ENCODE measurements around the gene ESYT1. TPM values are rescaled to one million over a fixed set of nuclear protein-coding genes. Genes with fewer than 3 reads are reported as not detected.

The ESYT1 gene
- total and polyA plus RNA-seq, 2 donors = 39.2 to 63.4 TPM

GRCh38 chr12:56146492-56147460 lies 18.7 kb downstream of the ESYT1 start:
- no peaks in the 10 kb centered on the region for H3K27me3 ChIP-seq (ENCODE audit: control insufficient read depth in 2 of 2, insufficient read depth in 1 of 2, low read length in 1 of 2)
- no peak overlapping the region for H3K4me3 ChIP-seq (ENCODE audit: low read length in 2 of 2)
- peaks cover 3 to 9% of the 10 kb centered on the region in 2 donors for H3K4me1 ChIP-seq (ENCODE audit: control insufficient read depth in 2 of 2, insufficient read depth in 2 of 2, low read length in 2 of 2)
- 94% methylated on average over 13 of the region's 13 CpGs for WGBS
- no peak overlapping the region for H3K27ac ChIP-seq (ENCODE audit: low read depth in 1 of 2, low read length in 1 of 2)
- DNase-seq (ENCODE audit: low read depth in 6 of 9, low spot score in 9 of 9) = no peak
- H3K36me3 ChIP-seq (ENCODE audit: control insufficient read depth in 2 of 2, insufficient read depth in 2 of 2, low read length in 1 of 2) = peaks cover 35 to 36% of the 10 kb centered on the region in 2 donors
- H3K9me3 ChIP-seq (ENCODE audit: control insufficient read depth in 2 of 2, insufficient read depth in 1 of 2, low read length in 1 of 2) = no peaks in the 10 kb centered on the region

DNA sequence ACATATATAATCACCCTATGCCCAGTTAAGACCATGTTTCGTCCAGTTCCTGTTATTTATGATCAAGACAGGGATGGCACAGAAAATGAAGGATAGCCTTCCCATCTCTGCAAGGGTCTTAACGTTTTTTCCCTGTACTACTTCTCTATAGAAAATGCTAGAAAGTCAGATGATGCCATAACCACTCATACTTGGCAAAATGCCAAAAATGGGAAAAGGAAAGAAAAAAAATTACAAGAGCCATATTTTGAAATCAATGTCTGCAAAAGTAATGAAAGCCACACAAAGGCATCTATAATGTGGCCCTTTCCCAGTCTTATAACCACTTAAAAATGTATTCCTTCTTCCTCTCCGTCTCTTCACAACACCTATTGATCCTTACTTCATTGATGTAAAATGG lies 22.5 kb downstream of the ESYT1 start:
- Histone ChIP-seq H3K27ac (ENCODE audit: low read depth in 1 of 2, low read length in 1 of 2) (no peak overlapping the region), H3K4me1 (ENCODE audit: control insufficient read depth in 2 of 2, insufficient read depth in 2 of 2, low read length in 2 of 2) (peaks cover 14 to 34% of the 10 kb centered on the region in 2 donors), H3K4me3 (ENCODE audit: low read length in 2 of 2) (no peak overlapping the region), H3K27me3 (ENCODE audit: control insufficient read depth in 2 of 2, insufficient read depth in 1 of 2, low read length in 1 of 2) (no peaks in the 10 kb centered on the region), H3K9me3 (ENCODE audit: control insufficient read depth in 2 of 2, insufficient read depth in 1 of 2, low read length in 1 of 2) (no peaks in the 10 kb centered on the region), H3K36me3 (ENCODE audit: control insufficient read depth in 2 of 2, insufficient read depth in 2 of 2, low read length in 1 of 2) (peaks cover 2 to 9% of the 10 kb centered on the region in 2 donors)
- DNase-seq (ENCODE audit: low read depth in 6 of 9, low spot score in 9 of 9) = peak in 1 of 9 donors; percentile 19
- WGBS = 68% methylated on average over 3 of the region's 3 CpGs

DNA sequence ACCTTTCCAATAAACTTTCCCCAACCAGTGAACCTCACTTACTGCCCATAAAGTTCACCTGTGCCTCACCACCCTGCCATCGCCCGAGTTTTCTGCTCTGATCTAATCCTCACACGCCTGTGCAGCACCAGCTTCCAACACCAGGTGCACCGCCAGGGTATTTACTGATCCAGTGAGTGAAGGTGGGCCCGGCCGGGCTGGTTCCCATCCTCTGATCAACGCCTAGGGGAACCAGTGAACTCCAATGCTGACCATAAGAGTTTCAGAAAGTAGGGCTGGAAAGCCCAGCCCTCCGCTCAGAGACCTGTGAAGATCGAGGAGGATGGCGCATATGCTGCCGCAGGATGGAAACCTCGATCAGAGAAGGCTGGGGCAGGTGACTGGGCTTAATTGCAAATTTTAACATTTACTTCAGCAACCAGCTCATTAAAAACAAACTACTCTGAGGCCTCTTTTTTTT lies 23.6 kb downstream of the ESYT1 start:
- DNase-seq (ENCODE audit: low read depth in 6 of 9, low spot score in 9 of 9) = peak in 5 of 9 donors; percentile 59 to 87 (median 70)
- H3K27ac ChIP-seq (ENCODE audit: low read depth in 1 of 2, low read length in 1 of 2) = peak overlapping the region; percentile 96 to 99
- WGBS = 3% methylated on average over 12 of the region's 12 CpGs
- H3K9me3 ChIP-seq (ENCODE audit: control insufficient read depth in 2 of 2, insufficient read depth in 1 of 2, low read length in 1 of 2) = no peaks in the 10 kb centered on the region
- H3K36me3 ChIP-seq (ENCODE audit: control insufficient read depth in 2 of 2, insufficient read depth in 2 of 2, low read length in 1 of 2) = peaks cover 3 to 10% of the 10 kb centered on the region in 2 donors
- H3K27me3 ChIP-seq (ENCODE audit: control insufficient read depth in 2 of 2, insufficient read depth in 1 of 2, low read length in 1 of 2) = no peaks in the 10 kb centered on the region
- peaks cover 14 to 34% of the 10 kb centered on the region in 2 donors for H3K4me1 ChIP-seq (ENCODE audit: control insufficient read depth in 2 of 2, insufficient read depth in 2 of 2, low read length in 2 of 2)
- peak overlapping the region; percentile 68 to 87 for H3K4me3 ChIP-seq (ENCODE audit: low read length in 2 of 2)

DNA sequence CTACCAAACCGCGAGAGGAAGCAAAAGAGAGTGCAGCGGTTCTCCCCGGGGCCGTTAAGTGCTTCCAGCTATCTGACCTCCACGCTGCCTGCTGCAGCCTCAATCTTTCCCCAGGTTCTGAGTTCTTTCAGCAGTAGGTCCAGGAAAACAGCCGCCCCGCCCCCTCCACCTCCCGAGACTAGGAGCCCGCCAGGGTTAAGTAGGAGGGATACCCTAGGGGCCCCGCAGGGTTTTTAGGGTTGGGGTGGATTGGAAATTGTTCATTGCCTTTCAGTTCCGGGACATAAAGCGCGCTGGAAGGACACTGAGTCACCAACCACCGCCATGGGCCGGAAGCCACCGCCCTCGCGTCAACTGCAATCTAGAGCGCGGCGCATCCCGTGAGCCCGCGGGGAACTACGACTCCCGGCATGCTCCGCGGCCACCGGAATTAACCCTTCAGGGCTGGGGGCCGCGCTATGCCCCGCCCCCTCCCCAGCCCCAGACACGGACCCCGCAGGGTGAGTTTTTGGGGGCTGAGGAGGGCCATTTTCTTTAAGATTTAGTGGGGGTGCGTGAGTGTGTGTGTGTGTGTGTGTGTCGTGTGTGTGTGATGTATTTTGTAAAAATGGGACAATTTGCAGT lies 24.2 kb downstream of the ESYT1 start, which contains the start of gene MYL6B:
Gene MYL6B, plus strand, starts transcription at position 456 of the 624 bp plus-strand sequence. CDS start 1,332 bp downstream, outside the sequence.
- under 1% methylated on average over 37 of the region's 37 CpGs for WGBS

DNA sequence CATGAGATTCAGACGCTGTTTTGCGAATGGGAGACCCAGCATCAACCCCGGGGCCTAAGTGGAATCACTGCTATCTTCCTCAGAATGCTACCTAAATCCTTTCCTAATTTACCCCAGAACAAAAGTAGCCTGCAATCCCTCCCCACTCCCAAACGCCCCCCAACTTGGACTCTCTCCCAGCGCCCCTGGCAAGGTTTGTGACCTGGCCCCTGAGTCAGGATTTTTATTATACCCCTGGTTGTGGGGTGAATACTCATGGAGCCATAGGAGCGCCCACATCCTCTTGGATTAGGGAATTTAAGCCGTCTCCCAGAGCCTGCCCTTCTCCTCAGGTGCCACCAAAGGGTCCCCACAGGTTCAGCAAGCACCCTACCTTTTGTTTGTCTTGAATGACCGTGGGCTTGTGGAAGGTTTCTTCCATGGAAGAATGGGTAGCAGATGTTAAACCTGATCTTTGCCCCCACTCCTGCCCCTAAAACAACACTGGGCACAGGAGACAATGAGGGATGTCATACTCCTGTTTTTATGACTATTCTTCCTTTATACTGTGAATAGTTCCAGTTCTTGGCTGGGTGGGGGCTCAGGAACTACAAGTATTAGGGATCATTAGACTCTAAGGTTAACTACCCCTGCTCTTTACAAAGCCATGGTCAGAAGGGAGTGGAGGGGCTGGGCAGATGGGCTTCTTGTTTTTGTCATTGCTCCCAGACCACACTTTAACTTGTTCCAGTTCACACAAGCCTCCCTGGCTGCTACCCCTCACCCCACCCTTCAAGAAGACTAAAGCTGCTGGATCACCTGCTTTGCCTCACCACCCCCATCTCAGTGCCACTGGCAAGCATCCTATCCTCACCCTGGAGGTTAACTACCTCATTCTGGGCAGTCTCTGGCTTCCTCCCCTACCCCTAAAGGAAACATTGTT lies 24.9 kb downstream of the ESYT1 start:
- no peaks in the 10 kb centered on the region for H3K27me3 ChIP-seq (ENCODE audit: control insufficient read depth in 2 of 2, insufficient read depth in 1 of 2, low read length in 1 of 2)
- peaks cover 3 to 10% of the 10 kb centered on the region in 2 donors for H3K36me3 ChIP-seq (ENCODE audit: control insufficient read depth in 2 of 2, insufficient read depth in 2 of 2, low read length in 1 of 2)
- H3K9me3 ChIP-seq (ENCODE audit: control insufficient read depth in 2 of 2, insufficient read depth in 1 of 2, low read length in 1 of 2) = no peaks in the 10 kb centered on the region
- peak overlapping the region in 1 of 2 donors; percentile 96 for H3K27ac ChIP-seq (ENCODE audit: low read depth in 1 of 2, low read length in 1 of 2)
- WGBS = 28% methylated on average over 8 of the region's 8 CpGs
- H3K4me1 ChIP-seq (ENCODE audit: control insufficient read depth in 2 of 2, insufficient read depth in 2 of 2, low read length in 2 of 2) = peaks cover 18 to 45% of the 10 kb centered on the region in 2 donors
- H3K4me3 ChIP-seq (ENCODE audit: low read length in 2 of 2) = peak overlapping the region; percentile 68 to 87
- DNase-seq (ENCODE audit: low read depth in 6 of 9, low spot score in 9 of 9) = no peak

More for the DNA sequence above, 24.2 kb downstream of the ESYT1 start, which contains the start of gene MYL6B:
- DNase-seq (ENCODE audit: low read depth in 6 of 9, low spot score in 9 of 9) = peak; percentile 84 to 97 (median 89)
- H3K27ac ChIP-seq (ENCODE audit: low read depth in 1 of 2, low read length in 1 of 2) = peak within 1 kb of the TSS; percentile 96 to 99
- peak within 1 kb of the TSS; percentile 68 to 87 for H3K4me3 ChIP-seq (ENCODE audit: low read length in 2 of 2)
- peaks cover 17 to 39% of the 10 kb centered on the region in 2 donors for H3K4me1 ChIP-seq (ENCODE audit: control insufficient read depth in 2 of 2, insufficient read depth in 2 of 2, low read length in 2 of 2)
- H3K36me3 ChIP-seq (ENCODE audit: control insufficient read depth in 2 of 2, insufficient read depth in 2 of 2, low read length in 1 of 2) = peaks cover 3 to 10% of the 10 kb centered on the region in 2 donors
- H3K9me3 ChIP-seq (ENCODE audit: control insufficient read depth in 2 of 2, insufficient read depth in 1 of 2, low read length in 1 of 2) = no peaks in the 10 kb centered on the region
- no peaks in the 10 kb centered on the region for H3K27me3 ChIP-seq (ENCODE audit: control insufficient read depth in 2 of 2, insufficient read depth in 1 of 2, low read length in 1 of 2)

GRCh38 chr12:56153678-56154065 lies 25.6 kb downstream of the ESYT1 start:
- Histone ChIP-seq H3K36me3 (ENCODE audit: control insufficient read depth in 2 of 2, insufficient read depth in 2 of 2, low read length in 1 of 2) (peaks cover 3 to 10% of the 10 kb centered on the region in 2 donors), H3K4me1 (ENCODE audit: control insufficient read depth in 2 of 2, insufficient read depth in 2 of 2, low read length in 2 of 2) (peaks cover 18 to 45% of the 10 kb centered on the region in 2 donors), H3K27ac (ENCODE audit: low read depth in 1 of 2, low read length in 1 of 2) (peak overlapping the region in 1 of 2 donors; percentile 64), H3K27me3 (ENCODE audit: control insufficient read depth in 2 of 2, insufficient read depth in 1 of 2, low read length in 1 of 2) (no peaks in the 10 kb centered on the region), H3K9me3 (ENCODE audit: control insufficient read depth in 2 of 2, insufficient read depth in 1 of 2, low read length in 1 of 2) (no peaks in the 10 kb centered on the region), H3K4me3 (ENCODE audit: low read length in 2 of 2) (no peak overlapping the region)
- no peak for DNase-seq (ENCODE audit: low read depth in 6 of 9, low spot score in 9 of 9)
- WGBS = 97% methylated on average over 5 of the region's 5 CpGs

- H3K4me3 ChIP-seq (ENCODE audit: low read length in 2 of 2) = no peak overlapping the region
- DNase-seq (ENCODE audit: low read depth in 6 of 9, low spot score in 9 of 9) = peak in 3 of 9 donors; percentile 21 to 57 (median 24)
- H3K4me1 ChIP-seq (ENCODE audit: control insufficient read depth in 2 of 2, insufficient read depth in 2 of 2, low read length in 2 of 2) = peaks cover 20 to 50% of the 10 kb centered on the region in 2 donors
- no peaks in the 10 kb centered on the region for H3K27me3 ChIP-seq (ENCODE audit: control insufficient read depth in 2 of 2, insufficient read depth in 1 of 2, low read length in 1 of 2)
- 100% methylated on average over 1 of the region's 1 CpG for WGBS
- no peaks in the 10 kb centered on the region for H3K9me3 ChIP-seq (ENCODE audit: control insufficient read depth in 2 of 2, insufficient read depth in 1 of 2, low read length in 1 of 2)
- peak overlapping the region in 1 of 2 donors; percentile 64 for H3K27ac ChIP-seq (ENCODE audit: low read depth in 1 of 2, low read length in 1 of 2)
- peaks cover 3 to 10% of the 10 kb centered on the region in 2 donors for H3K36me3 ChIP-seq (ENCODE audit: control insufficient read depth in 2 of 2, insufficient read depth in 2 of 2, low read length in 1 of 2)
These were observed 26.2 kb downstream of the ESYT1 start for GRCh38 chr12:56154246-56154771.

DNA sequence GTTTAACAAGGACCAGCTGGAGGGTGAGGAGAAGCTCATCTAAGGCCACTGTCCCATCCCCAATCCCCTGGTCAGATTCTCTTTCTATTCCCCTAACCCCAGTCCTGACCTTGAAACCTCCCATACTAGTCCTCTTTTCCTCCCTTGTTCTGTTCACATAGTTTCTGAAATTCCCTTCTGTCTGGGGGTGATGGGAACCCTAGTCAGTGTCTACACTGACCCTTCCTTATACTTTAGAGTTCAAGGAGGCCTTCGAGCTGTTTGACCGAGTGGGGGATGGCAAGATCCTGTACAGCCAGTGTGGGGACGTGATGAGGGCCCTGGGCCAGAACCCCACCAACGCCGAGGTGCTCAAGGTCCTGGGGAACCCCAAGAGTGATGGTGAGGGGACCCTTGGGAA lies 26.8 kb downstream of the ESYT1 start:
- Histone ChIP-seq H3K27me3 (ENCODE audit: control insufficient read depth in 2 of 2, insufficient read depth in 1 of 2, low read length in 1 of 2) (no peaks in the 10 kb centered on the region), H3K27ac (ENCODE audit: low read depth in 1 of 2, low read length in 1 of 2) (no peak overlapping the region), H3K36me3 (ENCODE audit: control insufficient read depth in 2 of 2, insufficient read depth in 2 of 2, low read length in 1 of 2) (peaks cover 7 to 15% of the 10 kb centered on the region in 2 donors), H3K4me1 (ENCODE audit: control insufficient read depth in 2 of 2, insufficient read depth in 2 of 2, low read length in 2 of 2) (peaks cover 25 to 55% of the 10 kb centered on the region in 2 donors), H3K9me3 (ENCODE audit: control insufficient read depth in 2 of 2, insufficient read depth in 1 of 2, low read length in 1 of 2) (no peaks in the 10 kb centered on the region), H3K4me3 (ENCODE audit: low read length in 2 of 2) (no peak overlapping the region)
- DNase-seq (ENCODE audit: low read depth in 6 of 9, low spot score in 9 of 9) = no peak
- 98% methylated on average over 5 of the region's 5 CpGs for WGBS

All from thymus (tissue), 11 donors.